HG03575 (cell line): ENCODE measurements around the gene FCGR3B.
A peak's percentile ranks its signal among the peaks of the same experiment; 100 is the strongest.
"Not testable (repeated sequence)": the region's sequence is repeated elsewhere in the genome, so short reads cannot be mapped to it uniquely, and the experiment has no call there.

Source experiments
- ATAC-seq: cut with Tn5 transposase; IDR thresholded peaks from one replicate; pipeline ENCODE4 v1.9.1; 2021; ENCODE audit not compliant: unreplicated experiment, insufficient number of reproducible peaks, low FRiP score; ENCODE audit errors: extremely low read depth

FCGR3B gene

GRCh38 chr1:161612322-161613141 is 18.4 kb downstream of the FCGR3B start:
- peak; percentile 43 for ATAC-seq

GRCh38 chr1:161611866-161612321 is 19.1 kb downstream of the FCGR3B start:
- ATAC-seq, result not testable (repeated sequence)

- not testable (repeated sequence) for ATAC-seq
These were observed 20.8 kb downstream of the FCGR3B start for GRCh38 chr1:161610198-161610597.

- ATAC-seq, result not testable (repeated sequence)
These were observed 24.2 kb downstream of the FCGR3B start for GRCh38 chr1:161606541-161607336.

- ATAC-seq, result not testable (repeated sequence)
These were observed 25.0 kb downstream of the FCGR3B start for GRCh38 chr1:161605762-161606540.

- ATAC-seq, result not testable (repeated sequence)
These were observed 26.0 kb downstream of the FCGR3B start for GRCh38 chr1:161605024-161605423.

GRCh38 chr1:161597077-161597476 is 33.9 kb downstream of the FCGR3B start:
- not testable (repeated sequence) for ATAC-seq

- ATAC-seq, result not testable (repeated sequence)
These were observed 35.4 kb downstream of the FCGR3B start for GRCh38 chr1:161595583-161595982.

- ATAC-seq, result not testable (repeated sequence)
These were observed 35.8 kb downstream of the FCGR3B start for GRCh38 chr1:161595173-161595572.

- not testable (repeated sequence) for ATAC-seq
These were observed 36.5 kb downstream of the FCGR3B start for GRCh38 chr1:161594269-161594984.

- not testable (repeated sequence) for ATAC-seq
These were observed 37.8 kb downstream of the FCGR3B start for GRCh38 chr1:161593092-161593755.

- ATAC-seq, result not testable (repeated sequence)
These were observed 38.4 kb downstream of the FCGR3B start for GRCh38 chr1:161592586-161592985.

- ATAC-seq, result not testable (repeated sequence)
These were observed 41.1 kb downstream of the FCGR3B start for GRCh38 chr1:161589920-161590319.

GRCh38 chr1:161589365-161589764 is 41.6 kb downstream of the FCGR3B start:
- ATAC-seq, result not testable (repeated sequence)

GRCh38 chr1:161588596-161588995 is 42.4 kb downstream of the FCGR3B start:
- ATAC-seq, result not testable (repeated sequence)

- ATAC-seq, result not testable (repeated sequence)
These were observed 48.1 kb downstream of the FCGR3B start for GRCh38 chr1:161582882-161583281.

GRCh38 chr1:161580879-161581537 is 50.0 kb downstream of the FCGR3B start:
- not testable (repeated sequence) for ATAC-seq
